Measurements from ENCODE around the gene SPOP.

- TF ChIP-seq POLR2AphosphoS5 (IDR thresholded peaks at IDR 0.05; ENCODE audit: low read depth, low read length), result no peak
- TF ChIP-seq, protein P1, sequence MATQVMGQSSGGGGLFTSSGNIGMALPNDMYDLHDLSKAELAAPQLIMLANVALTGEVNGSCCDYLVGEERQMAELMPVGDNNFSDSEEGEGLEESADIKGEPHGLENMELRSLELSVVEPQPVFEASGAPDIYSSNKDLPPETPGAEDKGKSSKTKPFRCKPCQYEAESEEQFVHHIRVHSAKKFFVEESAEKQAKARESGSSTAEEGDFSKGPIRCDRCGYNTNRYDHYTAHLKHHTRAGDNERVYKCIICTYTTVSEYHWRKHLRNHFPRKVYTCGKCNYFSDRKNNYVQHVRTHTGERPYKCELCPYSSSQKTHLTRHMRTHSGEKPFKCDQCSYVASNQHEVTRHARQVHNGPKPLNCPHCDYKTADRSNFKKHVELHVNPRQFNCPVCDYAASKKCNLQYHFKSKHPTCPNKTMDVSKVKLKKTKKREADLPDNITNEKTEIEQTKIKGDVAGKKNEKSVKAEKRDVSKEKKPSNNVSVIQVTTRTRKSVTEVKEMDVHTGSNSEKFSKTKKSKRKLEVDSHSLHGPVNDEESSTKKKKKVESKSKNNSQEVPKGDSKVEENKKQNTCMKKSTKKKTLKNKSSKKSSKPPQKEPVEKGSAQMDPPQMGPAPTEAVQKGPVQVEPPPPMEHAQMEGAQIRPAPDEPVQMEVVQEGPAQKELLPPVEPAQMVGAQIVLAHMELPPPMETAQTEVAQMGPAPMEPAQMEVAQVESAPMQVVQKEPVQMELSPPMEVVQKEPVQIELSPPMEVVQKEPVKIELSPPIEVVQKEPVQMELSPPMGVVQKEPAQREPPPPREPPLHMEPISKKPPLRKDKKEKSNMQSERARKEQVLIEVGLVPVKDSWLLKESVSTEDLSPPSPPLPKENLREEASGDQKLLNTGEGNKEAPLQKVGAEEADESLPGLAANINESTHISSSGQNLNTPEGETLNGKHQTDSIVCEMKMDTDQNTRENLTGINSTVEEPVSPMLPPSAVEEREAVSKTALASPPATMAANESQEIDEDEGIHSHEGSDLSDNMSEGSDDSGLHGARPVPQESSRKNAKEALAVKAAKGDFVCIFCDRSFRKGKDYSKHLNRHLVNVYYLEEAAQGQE (IDR thresholded peaks at IDR 0.05; ENCODE audit: insufficient read depth in 1 of 2, low read depth in 2 of 2, low read length in 1 of 2), result no peak
These were observed 37.9 kb upstream of the SPOP start for GRCh38 chr17:49715717-49716279.
